HepG2 (cell line): ENCODE data around the gene LPO. TPM values are rescaled to one million over a fixed set of nuclear protein-coding genes. Genes with fewer than 3 reads are reported as not detected.

Experiments used
- ATF7 ChIP-seq, 2 experiments: fragments of 450-650 bp in 1 of 2; sonication (generic) in 1 of 2; formaldehyde crosslinking in 1 of 2; IDR thresholded peaks; 2 replicates each; pipeline versions ENCODE4 v1.4.0 to v1.6.1; 2016 to 2020; ENCODE audit warnings: antibody characterized with exemption in 1 of 2, mild to moderate bottlenecking in 1 of 2, missing genetic modification reagents in 1 of 2
- DNMT3B ChIP-seq: conservative IDR thresholded peaks from 2 replicates; pipeline ENCODE4 v1.6.1; 2016; ENCODE audit warnings: missing biosample characterization, control low read depth
- MZF1 ChIP-seq: sonication (generic); formaldehyde crosslinking; IDR thresholded peaks from 2 replicates; pipeline ENCODE4 v1.8.1; 2023; ENCODE audit warnings: mild to moderate bottlenecking, missing genetic modification reagents, borderline replicate concordance
- NBN ChIP-seq: fragments of 450-650 bp; conservative IDR thresholded peaks from 2 replicates; pipeline ENCODE4 v1.6.1; 2017
- PHF5A ChIP-seq: IDR thresholded peaks from one replicate; pipeline ENCODE4 v1.6.1; 2018; ENCODE audit warnings: low read depth, missing genetic modification reagents; ENCODE audit not compliant: unreplicated experiment
- RARA ChIP-seq: IDR thresholded peaks from 2 replicates; pipeline ENCODE4 v1.6.1; 2016; ENCODE audit warnings: missing genetic modification reagents, missing compliant biosample characterization
- SP140L ChIP-seq: sonication (generic); formaldehyde crosslinking; IDR thresholded peaks from 2 replicates; pipeline ENCODE4 v1.4.0; 2020; ENCODE audit warnings: missing genetic modification reagents, borderline replicate concordance
- TBP ChIP-seq: sonication (generic); formaldehyde crosslinking; IDR thresholded peaks from 2 replicates; pipeline ENCODE4 v1.5.0; 2020; ENCODE audit warnings: missing genetic modification reagents
- TSC22D2 ChIP-seq: sonication (generic); formaldehyde crosslinking; IDR thresholded peaks from 2 replicates; pipeline ENCODE4 v1.5.1; 2020; ENCODE audit warnings: missing genetic modification reagents, mild to moderate bottlenecking, borderline replicate concordance
- ZNF160 ChIP-seq: sonication (generic); formaldehyde crosslinking; IDR thresholded peaks from 2 replicates; pipeline ENCODE4 v1.8.0; 2022; ENCODE audit warnings: mild to moderate bottlenecking, inconsistent platforms, missing genetic modification reagents
- ZNF251 ChIP-seq: sonication (generic); formaldehyde crosslinking; IDR thresholded peaks from 2 replicates; pipeline ENCODE4 v1.9.0; 2021; ENCODE audit warnings: mild to moderate bottlenecking, missing genetic modification reagents
- ZNF354B ChIP-seq: sonication (generic); formaldehyde crosslinking; IDR thresholded peaks from 2 replicates; pipeline ENCODE4 v1.8.0; 2022; ENCODE audit warnings: mild to moderate bottlenecking, missing genetic modification reagents
- ZNF607 ChIP-seq: sonication (generic); formaldehyde crosslinking; IDR thresholded peaks from 2 replicates; pipeline ENCODE4 v1.5.1; 2020; ENCODE audit warnings: missing genetic modification reagents, mild to moderate bottlenecking, borderline replicate concordance
- polyA plus RNA-seq, 8 experiments: library from polyadenylated mRNA; depleted of rRNA in 3 of 8; stranded (reverse) in 7 of 8; unstranded in 1 of 8; fragments of >200 nt; fragmentation: Illumina TruSeq in 4 of 8; extraction: Trizol in 4 of 8; gene quantifications; 2 replicates each; pipeline versions ENCODE4 v1.2.1 to v1.2.3, GENCODE V29; 2011 to 2016; ENCODE audit warnings: low read depth in 4 of 8, missing spikeins in 1 of 8, mixed read lengths in 1 of 8; ENCODE audit not compliant: insufficient read depth in 1 of 8
- total RNA-seq, 5 experiments: library from RNA; depleted of rRNA; stranded (reverse); fragments of >200 nt; fragmentation: Illumina TruSeq; extraction: Trizol; gene quantifications; 2 replicates each; pipeline ENCODE4 v1.2.3, GENCODE V29; 2016; ENCODE audit warnings: low read depth in 1 of 5
- TF ChIP-seq, protein P1 (sequence below): sonication (generic); formaldehyde crosslinking; conservative IDR thresholded peaks from 2 replicates; pipeline ENCODE4 v1.5.0; 2020; ENCODE audit warnings: missing genetic modification reagents
- TF ChIP-seq, protein P2 (sequence below): sonication (generic); formaldehyde crosslinking; IDR thresholded peaks from 2 replicates; pipeline ENCODE4 v1.4.0; 2020; ENCODE audit warnings: mild to moderate bottlenecking, missing genetic modification reagents
- TF ChIP-seq, protein P3 (sequence below): IDR thresholded peaks from 2 replicates; pipeline ENCODE4 v1.6.1; 2016; ENCODE audit warnings: missing biosample characterization, missing genetic modification reagents, low read depth
- TF ChIP-seq, protein P4 (sequence below): sonication (generic); formaldehyde crosslinking; IDR thresholded peaks from 2 replicates; pipeline ENCODE4 v1.4.0; 2020; ENCODE audit warnings: missing genetic modification reagents, low read depth, mild to moderate bottlenecking, borderline replicate concordance

Gene LPO
- total and polyA plus RNA-seq, 2 of the 13 experiments (the other 11 are each of a cell fraction or from before 2014, with no cell fraction given) = not detected

DNA sequence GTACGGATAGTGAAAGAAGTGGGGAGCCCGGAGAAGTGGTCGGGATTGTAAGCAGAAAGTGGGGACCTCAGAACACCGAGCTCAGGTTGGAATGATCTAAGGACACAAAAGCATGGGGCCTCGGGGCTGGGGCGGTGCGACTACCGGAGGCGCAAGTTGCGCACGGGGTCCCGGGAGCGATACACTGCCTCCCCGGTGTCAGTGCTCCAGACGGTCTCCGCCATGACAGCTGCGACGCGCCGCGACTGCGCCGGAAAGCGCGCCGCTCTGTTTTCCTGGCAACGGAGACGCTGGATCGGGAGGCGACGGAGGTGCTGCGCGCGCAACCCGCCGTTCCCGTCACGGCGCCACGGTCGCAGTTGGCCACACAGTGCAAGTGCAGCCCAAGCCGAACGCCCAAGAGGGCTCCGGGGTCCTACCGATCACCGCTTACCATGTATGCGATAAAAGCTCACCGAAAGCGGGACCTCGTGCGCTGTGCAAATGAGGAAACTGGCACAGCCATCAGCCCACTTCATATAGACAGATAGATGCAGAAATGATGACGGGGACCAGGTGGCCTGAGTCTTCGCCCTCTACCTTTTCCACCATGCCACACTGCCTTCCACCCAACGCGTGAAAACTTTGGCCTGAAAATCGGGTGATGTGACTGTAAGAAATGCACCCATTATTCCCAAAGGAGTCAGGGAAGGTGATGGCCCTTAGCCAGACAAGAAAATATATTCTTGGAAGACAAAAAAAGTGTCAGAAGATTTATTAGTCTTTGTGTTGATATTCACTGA is 19.2 kb upstream of the LPO start, which contains the start of gene MKS1 (continued):
- TF ChIP-seq, protein P1, sequence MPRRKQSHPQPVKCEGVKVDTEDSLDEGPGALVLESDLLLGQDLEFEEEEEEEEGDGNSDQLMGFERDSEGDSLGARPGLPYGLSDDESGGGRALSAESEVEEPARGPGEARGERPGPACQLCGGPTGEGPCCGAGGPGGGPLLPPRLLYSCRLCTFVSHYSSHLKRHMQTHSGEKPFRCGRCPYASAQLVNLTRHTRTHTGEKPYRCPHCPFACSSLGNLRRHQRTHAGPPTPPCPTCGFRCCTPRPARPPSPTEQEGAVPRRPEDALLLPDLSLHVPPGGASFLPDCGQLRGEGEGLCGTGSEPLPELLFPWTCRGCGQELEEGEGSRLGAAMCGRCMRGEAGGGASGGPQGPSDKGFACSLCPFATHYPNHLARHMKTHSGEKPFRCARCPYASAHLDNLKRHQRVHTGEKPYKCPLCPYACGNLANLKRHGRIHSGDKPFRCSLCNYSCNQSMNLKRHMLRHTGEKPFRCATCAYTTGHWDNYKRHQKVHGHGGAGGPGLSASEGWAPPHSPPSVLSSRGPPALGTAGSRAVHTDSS (CRISPR knock-in tag) = 0 out of 2 replicates have a peak, but pooled peaks have one; percentile 57
- TF ChIP-seq TSC22D2 = no peak
- TF ChIP-seq, protein P2, sequence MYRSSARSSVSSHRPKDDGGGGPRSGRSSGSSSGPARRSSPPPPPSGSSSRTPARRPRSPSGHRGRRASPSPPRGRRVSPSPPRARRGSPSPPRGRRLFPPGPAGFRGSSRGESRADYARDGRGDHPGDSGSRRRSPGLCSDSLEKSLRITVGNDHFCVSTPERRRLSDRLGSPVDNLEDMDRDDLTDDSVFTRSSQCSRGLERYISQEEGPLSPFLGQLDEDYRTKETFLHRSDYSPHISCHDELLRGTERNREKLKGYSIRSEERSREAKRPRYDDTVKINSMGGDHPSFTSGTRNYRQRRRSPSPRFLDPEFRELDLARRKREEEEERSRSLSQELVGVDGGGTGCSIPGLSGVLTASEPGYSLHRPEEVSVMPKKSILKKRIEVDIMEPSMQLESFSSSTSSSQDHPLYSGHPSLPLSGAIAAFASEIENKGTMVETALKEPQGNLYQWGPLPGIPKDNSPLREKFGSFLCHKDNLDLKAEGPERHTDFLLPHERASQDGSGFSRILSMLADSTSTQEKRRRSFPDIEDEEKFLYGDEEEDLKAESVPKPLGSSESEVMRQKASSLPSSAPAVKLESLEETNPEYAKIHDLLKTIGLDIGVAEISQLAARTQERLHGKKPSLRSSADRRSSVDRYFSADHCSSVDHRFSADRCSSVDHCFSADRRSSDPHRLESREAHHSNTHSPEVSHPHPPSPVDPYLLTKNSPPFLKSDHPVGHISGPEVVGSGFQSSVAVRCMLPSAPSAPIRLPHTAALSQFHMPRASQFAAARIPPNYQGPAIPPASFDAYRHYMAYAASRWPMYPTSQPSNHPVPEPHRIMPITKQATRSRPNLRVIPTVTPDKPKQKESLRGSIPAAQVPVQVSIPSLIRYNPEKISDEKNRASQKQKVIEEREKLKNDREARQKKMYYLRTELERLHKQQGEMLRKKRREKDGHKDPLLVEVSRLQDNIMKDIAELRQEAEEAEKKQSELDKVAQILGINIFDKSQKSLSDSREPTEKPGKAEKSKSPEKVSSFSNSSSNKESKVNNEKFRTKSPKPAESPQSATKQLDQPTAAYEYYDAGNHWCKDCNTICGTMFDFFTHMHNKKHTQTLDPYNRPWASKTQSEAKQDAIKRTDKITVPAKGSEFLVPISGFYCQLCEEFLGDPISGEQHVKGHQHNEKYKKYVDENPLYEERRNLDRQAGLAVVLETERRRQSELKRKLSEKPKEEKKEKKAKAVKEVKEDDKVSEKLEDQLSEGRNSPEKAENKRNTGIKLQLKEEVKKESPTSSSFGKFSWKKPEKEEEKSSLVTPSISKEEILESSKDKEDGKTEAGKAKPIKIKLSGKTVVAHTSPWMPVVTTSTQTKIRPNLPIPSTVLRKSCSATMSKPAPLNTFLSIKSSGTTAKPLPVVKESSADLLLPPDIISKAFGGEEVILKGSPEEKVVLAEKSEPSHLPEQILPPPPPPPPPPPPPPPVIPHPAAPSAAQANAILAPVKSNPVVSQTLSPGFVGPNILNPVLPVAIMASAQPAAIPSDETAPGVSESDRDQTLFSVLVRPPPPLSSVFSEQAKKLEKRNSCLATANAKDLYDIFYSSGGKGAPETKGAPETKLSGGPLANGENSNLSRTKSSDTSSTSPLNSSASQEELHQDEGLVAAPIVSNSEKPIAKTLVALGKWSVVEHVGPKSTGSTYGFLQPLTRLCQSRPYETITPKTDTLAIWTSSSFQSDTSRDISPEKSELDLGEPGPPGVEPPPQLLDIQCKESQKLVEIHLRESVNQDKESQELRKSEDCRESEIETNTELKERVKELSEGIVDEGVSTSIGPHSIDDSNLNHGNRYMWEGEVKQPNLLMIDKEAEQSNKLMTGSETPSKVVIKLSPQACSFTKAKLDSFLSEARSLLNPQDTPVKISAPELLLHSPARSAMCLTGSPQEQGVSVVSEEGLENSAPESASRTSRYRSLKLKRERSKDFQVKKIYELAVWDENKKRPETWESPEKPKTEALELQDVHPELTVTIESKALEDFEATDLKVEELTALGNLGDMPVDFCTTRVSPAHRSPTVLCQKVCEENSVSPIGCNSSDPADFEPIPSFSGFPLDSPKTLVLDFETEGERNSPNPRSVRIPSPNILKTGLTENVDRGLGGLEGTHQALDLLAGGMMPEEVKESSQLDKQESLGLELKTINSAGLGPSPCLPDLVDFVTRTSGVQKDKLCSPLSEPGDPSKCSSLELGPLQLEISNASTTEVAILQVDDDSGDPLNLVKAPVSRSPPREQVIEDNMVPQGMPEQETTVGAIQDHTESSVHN (CRISPR knock-in tag) = no peak
- no peak for TF ChIP-seq MZF1 (CRISPR knock-in tag)
- TF ChIP-seq ATF7 (IDR thresholded peaks at IDR 0.05) = no peak
- TF ChIP-seq ATF7 (CRISPR knock-in tag; IDR thresholded peaks at IDR 0.05) = no peak
- no peak for TF ChIP-seq SP140L (CRISPR knock-in tag)
- no peak for TF ChIP-seq ZNF251 (CRISPR knock-in tag)
- TF ChIP-seq NBN = no peak
- no peak for TF ChIP-seq ZNF354B
- no peak for TF ChIP-seq DNMT3B (CRISPR knock-in tag)
- no peak; the same call in 1 of the 2 replicates for TF ChIP-seq ZNF160 (CRISPR knock-in tag)
- TF ChIP-seq, protein P3, sequence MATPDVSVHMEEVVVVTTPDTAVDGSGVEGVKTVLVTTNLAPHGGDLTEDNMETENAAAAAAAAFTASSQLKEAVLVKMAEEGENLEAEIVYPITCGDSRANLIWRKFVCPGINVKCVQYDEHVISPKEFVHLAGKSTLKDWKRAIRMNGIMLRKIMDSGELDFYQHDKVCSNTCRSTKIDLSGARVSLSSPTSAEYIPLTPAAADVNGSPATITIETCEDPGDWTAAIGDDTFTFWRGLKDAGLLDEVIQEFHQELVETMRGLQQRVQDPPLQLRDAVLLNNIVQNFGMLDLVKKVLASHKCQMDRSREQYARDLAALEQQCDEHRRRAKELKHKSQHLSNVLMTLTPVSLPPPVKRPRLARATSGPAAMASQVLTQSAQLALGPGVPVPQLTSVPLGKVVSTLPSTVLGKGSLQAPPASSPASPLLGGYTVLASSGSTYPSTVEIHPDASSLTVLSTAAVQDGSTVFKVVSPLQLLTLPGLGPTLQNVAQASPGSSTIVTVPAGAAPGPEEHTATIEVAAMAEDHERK = peak; percentile 75
- TF ChIP-seq, protein P4, sequence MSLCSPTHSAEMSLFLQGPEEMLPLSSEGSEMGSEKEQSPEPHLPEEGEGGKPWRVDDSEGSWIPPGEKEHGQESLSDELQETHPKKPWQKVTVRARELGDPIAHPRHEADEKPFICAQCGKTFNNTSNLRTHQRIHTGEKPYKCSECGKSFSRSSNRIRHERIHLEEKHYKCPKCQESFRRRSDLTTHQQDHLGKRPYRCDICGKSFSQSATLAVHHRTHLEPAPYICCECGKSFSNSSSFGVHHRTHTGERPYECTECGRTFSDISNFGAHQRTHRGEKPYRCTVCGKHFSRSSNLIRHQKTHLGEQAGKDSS = 0 out of 2 replicates have a peak, but pooled peaks have one; percentile 67
- TF ChIP-seq PHF5A (CRISPR knock-in tag) = no peak
- TF ChIP-seq RARA = no peak; the same call in 1 of the 2 replicates
- TF ChIP-seq TBP = 0 out of 2 replicates have a peak, but pooled peaks have one; percentile 40
- TF ChIP-seq ZNF607 (CRISPR knock-in tag) = peak; percentile 86
